Adrenal gland (tissue), 12 donors: Measurements from ENCODE around the gene IL34. TPM values are rescaled to one million over a fixed set of nuclear protein-coding genes. Genes with fewer than 3 reads are reported as not detected.
A peak's percentile ranks its signal among the peaks of the same experiment; 100 is the strongest.

Experiments used
- DNase-seq, 7 donors: peaks; one replicate each; pipeline ENCODE4 v3.0.0-alpha.2; 2019 to 2020
- H3K27ac ChIP-seq, 5 donors: fragments of 200-600 bp; sonication (generic) in 4 of 5; 1 replicate in 3 of 5; 2 replicates in 2 of 5; pipeline versions ENCODE4 v1.5.1 to v1.8.0; 2016 to 2020; ENCODE audit warnings: mild to moderate bottlenecking in 1 of 5
- H3K27me3 ChIP-seq: fragments of 200-600 bp; 2 replicates; pipeline ENCODE4 v1.8.0; 2021
- H3K36me3 ChIP-seq, 2 donors: fragments of 200-600 bp; replicated peaks in 1 of 2; 1 replicate in 1 of 2; 2 replicates in 1 of 2; pipeline versions ENCODE4 v1.5.1 to v1.8.0; 2018 to 2022
- H3K4me1 ChIP-seq, 2 donors: fragments of 200-600 bp; replicated peaks in 1 of 2; 1 replicate in 1 of 2; 2 replicates in 1 of 2; pipeline versions ENCODE4 v1.5.1 to v1.8.0; 2018 to 2021
- H3K4me3 ChIP-seq, 4 donors: fragments of 200-600 bp; sonication (generic) in 3 of 4; one replicate each; pipeline ENCODE4 v1.5.1; 2016 to 2018
- H3K9me3 ChIP-seq, 3 donors: fragments of 200-600 bp; sonication (generic) in 1 of 3; replicated peaks in 1 of 3; 1 replicate in 2 of 3; 2 replicates in 1 of 3; pipeline versions ENCODE4 v1.5.1 to v1.8.0; 2016 to 2021
- POLR2A ChIP-seq, 2 donors: fragments of 450-650 bp; IDR thresholded peaks; one replicate each; pipeline ENCODE4 v1.6.1; 2017; ENCODE audit warnings: antibody characterized with exemption in 2 of 2, mild to moderate bottlenecking in 2 of 2, moderate library complexity in 1 of 2
- WGBS, 4 donors: extraction: QIAGEN DNeasy Blood & Tissue Kit in 2 of 4; methylation state at CpG; one replicate each; pipeline versions ENCODE4 v1.1.5 to v1.1.7; 2013 to 2017; 5-methylcytosine and 5-hydroxymethylcytosine counted together
- intact Hi-C, 2 donors: fragments of 100-400 bp; cut with DNase I; formaldehyde crosslinking; loops; one replicate each; pipeline versions ENCODE4 v1.14.1 to v1.15.0; 2022 to 2023
- polyA plus RNA-seq, 3 donors: library from polyadenylated mRNA; stranded (reverse); fragments of 200-250 nt in 2 of 3; fragments of 350-450 nt in 1 of 3; fragmentation: Illumina TruSeq in 1 of 3; extraction: RNeasy Lipid Tissue Mini Kit (QIAGEN cat#74804) in 1 of 3; gene quantifications; one replicate each; pipeline ENCODE4 v1.2.3, GENCODE V29; 2013 to 2014
- total RNA-seq, 9 donors: library from RNA; depleted of rRNA in 4 of 9; stranded (reverse); fragments of >200 nt in 4 of 9; fragments of 120-200 nt in 1 of 9; fragmentation: NEBNext Ultra II Directional in 1 of 9; extraction: Animal tissue kit (Norgen Biotek cat#: 25700) in 1 of 9; gene quantifications; one replicate each; pipeline versions ENCODE4 v1.1.0 to v1.2.4, GENCODE V29; 2013 to 2023
- TF ChIP-seq, protein P1 (sequence below), 6 experiments: fragments of 450-650 bp in 4 of 6; fragments of 200-600 bp in 2 of 6; sonication (generic) in 1 of 6; IDR thresholded peaks; 1 replicate in 5 of 6; 2 replicates in 1 of 6; pipeline versions ENCODE4 v1.5.1 to v1.8.0; 2016 to 2021; ENCODE audit warnings: antibody characterized with exemption in 6 of 6, mild to moderate bottlenecking in 2 of 6, moderate library complexity in 1 of 6
- donor health status: healthy with polysubstance abuse.
- donor health status: Bipolar disorder and iron deficiency.
- donor health status: DM: yes; HTN: yes; CAD: no.
- donor health status: DM: no; HTN: no; CAD: no.
- donor health status: DM: no; HTN: no; CAD: no.
- donor health status: DM: yes; HTN: yes; CAD: no.

IL34 gene
- total and polyA plus RNA-seq, 12 donors = 1.2 to 62.9 (median 35.7) TPM

DNA sequence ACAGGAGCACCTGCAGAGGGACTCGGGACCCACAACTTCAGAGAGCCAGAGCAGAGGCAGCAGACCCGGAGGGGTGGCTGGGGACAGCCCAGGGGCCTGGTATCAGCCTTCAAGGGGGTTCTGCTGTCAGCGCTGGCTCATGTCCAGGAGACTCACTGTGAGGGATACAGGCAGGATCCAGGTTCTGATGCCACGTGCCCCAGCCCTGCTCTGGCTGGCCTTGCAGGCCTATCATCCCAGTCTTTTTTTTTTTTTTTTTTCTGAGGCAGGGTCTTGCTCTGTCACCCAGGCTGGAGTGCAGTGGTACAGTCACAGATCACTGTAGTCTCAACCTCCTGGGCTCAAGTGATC, 48.5 kb downstream of the IL34 start:
- TF ChIP-seq, protein P1, sequence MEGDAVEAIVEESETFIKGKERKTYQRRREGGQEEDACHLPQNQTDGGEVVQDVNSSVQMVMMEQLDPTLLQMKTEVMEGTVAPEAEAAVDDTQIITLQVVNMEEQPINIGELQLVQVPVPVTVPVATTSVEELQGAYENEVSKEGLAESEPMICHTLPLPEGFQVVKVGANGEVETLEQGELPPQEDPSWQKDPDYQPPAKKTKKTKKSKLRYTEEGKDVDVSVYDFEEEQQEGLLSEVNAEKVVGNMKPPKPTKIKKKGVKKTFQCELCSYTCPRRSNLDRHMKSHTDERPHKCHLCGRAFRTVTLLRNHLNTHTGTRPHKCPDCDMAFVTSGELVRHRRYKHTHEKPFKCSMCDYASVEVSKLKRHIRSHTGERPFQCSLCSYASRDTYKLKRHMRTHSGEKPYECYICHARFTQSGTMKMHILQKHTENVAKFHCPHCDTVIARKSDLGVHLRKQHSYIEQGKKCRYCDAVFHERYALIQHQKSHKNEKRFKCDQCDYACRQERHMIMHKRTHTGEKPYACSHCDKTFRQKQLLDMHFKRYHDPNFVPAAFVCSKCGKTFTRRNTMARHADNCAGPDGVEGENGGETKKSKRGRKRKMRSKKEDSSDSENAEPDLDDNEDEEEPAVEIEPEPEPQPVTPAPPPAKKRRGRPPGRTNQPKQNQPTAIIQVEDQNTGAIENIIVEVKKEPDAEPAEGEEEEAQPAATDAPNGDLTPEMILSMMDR (IDR thresholded peaks at IDR 0.05) = no peak
- TF ChIP-seq POLR2A (IDR thresholded peaks at IDR 0.05) = no peak
- Histone ChIP-seq H3K4me1 (peaks cover 35 to 57% of the 10 kb centered on the region in 2 donors), H3K9me3 (no peaks in the 10 kb centered on the region), H3K27me3 (no peaks in the 10 kb centered on the region), H3K4me3 (no peak overlapping the region), H3K36me3 (peaks cover 0 to 6% of the 10 kb centered on the region in 2 donors), H3K27ac (peak overlapping the region in 3 of 5 donors; percentile 70 to 96 (median 92))
- peak in 2 of 7 donors; percentile 55 to 62 for DNase-seq
- intact Hi-C loops = loop anchor here (5.0 kb wide), 2 partner anchors 42 to 47 kb away; no protein-coding TSS in a partner anchor
- WGBS, 4 donors = 71 to 83% (median 75%) methylated on average over 3 to 4 of the region's 4 CpGs

DNA sequence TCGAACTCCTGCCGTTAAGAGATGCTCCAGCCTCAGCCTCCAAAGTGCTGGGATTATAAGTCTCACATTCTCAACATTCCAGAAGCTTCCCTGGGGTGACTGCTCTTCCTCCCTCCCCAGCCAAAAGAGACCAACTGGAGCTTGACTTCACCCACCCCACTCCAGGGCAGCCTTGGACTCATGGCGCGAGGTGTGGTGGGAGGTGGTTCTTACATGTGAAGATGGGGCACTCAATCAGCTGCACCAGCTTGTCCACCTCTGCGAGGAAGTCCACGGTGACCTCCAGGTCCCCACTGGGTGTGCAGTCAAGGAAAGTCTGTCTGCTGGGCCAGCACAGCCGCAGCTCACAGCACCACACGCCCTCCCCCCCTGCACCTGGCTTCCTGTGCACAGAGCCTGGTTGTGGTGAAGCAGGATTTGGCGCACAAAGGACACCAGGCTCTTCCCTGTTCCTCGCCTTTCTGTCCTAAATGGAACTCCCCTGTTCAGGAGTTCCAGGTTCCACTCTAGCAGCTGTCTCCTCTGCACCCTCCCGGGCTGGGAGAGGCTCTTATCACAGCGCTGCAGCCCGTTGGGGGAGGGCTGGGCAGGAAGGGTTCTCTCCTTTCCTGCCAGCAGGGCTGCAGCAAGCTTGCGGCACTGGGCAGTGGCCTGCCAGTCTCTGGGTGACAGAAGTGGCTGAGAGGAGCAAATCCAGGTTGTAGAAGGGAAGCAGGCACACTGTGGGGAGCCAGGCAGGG, 49.1 kb downstream of the IL34 start:
- peaks cover 35 to 59% of the 10 kb centered on the region in 2 donors for H3K4me1 ChIP-seq

DNA sequence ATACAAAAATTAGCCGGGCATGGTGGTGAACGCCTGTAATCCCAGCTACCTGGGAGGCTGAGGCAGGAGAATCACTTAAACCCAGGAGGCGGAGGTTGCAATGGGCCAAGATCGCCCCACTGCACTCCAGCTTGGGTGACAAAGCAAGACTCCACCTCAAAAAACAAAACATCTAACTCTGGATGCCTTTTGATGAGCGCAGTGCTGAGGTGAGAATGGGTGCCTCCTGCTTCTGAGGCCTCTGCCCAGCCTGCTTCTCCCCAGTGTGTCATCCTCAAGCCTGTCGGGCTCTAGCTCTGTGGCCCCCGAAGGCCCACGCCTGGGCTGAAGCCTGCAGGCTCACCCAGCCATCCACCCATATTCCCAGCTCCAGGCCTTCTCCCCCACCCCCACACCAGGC, 50.0 kb downstream of the IL34 start:
- Histone ChIP-seq H3K4me1 (peaks cover 30 to 57% of the 10 kb centered on the region in 2 donors), H3K27ac (peak overlapping the region in 3 of 5 donors; percentile 38 to 63 (median 48))

More for the DNA sequence above, 49.1 kb downstream of the IL34 start:
- intact Hi-C loops = loop anchor here (5.0 kb wide), 2 partner anchors 42 to 47 kb away; no protein-coding TSS in a partner anchor
- Histone ChIP-seq H3K4me3 (no peak overlapping the region), H3K27ac (peak overlapping the region in 4 of 5 donors; percentile 16 to 63 (median 43)), H3K27me3 (no peaks in the 10 kb centered on the region), H3K9me3 (no peaks in the 10 kb centered on the region), H3K36me3 (peaks cover 0 to 6% of the 10 kb centered on the region in 2 donors)
- peak in 1 of 2 donors; percentile 22 for TF ChIP-seq POLR2A (IDR thresholded peaks at IDR 0.05)
- TF ChIP-seq, protein P1 (IDR thresholded peaks at IDR 0.05) = peak in 5 of 6 experiments; percentile 17 to 45 (median 26)
- WGBS, 4 donors = 58 to 85% (median 62%) methylated on average over 5 to 14 of the region's 14 CpGs
- peak in 6 of 7 donors; percentile 63 to 84 (median 71) for DNase-seq

More for the DNA sequence above, 50.0 kb downstream of the IL34 start:
- WGBS, 4 donors = 96 to 99% (median 98%) methylated on average over 7 to 8 of the region's 8 CpGs
- no peak for DNase-seq
- H3K9me3 ChIP-seq = no peaks in the 10 kb centered on the region
- TF ChIP-seq POLR2A (IDR thresholded peaks at IDR 0.05) = no peak
- TF ChIP-seq, protein P1 (IDR thresholded peaks at IDR 0.05) = no peak
- no peak overlapping the region for H3K4me3 ChIP-seq
- peaks cover 0 to 6% of the 10 kb centered on the region in 2 donors for H3K36me3 ChIP-seq
- intact Hi-C loops = loop anchor here (5.0 kb wide), 2 partner anchors 41 to 46 kb away; no protein-coding TSS in a partner anchor
- H3K27me3 ChIP-seq = no peaks in the 10 kb centered on the region
